ENCODE data around the gene TNFRSF12A.

The TNFRSF12A gene

GRCh38 chr16:2985893-2986355, 34.2 kb upstream of the TNFRSF12A start:
- TF ChIP-seq, protein P1, sequence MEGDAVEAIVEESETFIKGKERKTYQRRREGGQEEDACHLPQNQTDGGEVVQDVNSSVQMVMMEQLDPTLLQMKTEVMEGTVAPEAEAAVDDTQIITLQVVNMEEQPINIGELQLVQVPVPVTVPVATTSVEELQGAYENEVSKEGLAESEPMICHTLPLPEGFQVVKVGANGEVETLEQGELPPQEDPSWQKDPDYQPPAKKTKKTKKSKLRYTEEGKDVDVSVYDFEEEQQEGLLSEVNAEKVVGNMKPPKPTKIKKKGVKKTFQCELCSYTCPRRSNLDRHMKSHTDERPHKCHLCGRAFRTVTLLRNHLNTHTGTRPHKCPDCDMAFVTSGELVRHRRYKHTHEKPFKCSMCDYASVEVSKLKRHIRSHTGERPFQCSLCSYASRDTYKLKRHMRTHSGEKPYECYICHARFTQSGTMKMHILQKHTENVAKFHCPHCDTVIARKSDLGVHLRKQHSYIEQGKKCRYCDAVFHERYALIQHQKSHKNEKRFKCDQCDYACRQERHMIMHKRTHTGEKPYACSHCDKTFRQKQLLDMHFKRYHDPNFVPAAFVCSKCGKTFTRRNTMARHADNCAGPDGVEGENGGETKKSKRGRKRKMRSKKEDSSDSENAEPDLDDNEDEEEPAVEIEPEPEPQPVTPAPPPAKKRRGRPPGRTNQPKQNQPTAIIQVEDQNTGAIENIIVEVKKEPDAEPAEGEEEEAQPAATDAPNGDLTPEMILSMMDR (IDR thresholded peaks at IDR 0.05; ENCODE audit: low read depth, low read length), result no peak
- in situ Hi-C loops (cut with HindIII; ENCODE audit: low sequenced_read_pairs), result no loop called here
- H3K4me3 ChIP-seq (ENCODE audit: low read depth, low read length), result no peak overlapping the region
- no peak for DNase-seq (ENCODE audit: low read depth, low spot score)

GRCh38 chr16:2986623-2987188, 33.5 kb upstream of the TNFRSF12A start:
- DNase-seq (ENCODE audit: low read depth, low spot score), result no peak
- H3K4me3 ChIP-seq (ENCODE audit: low read depth, low read length), result no peak overlapping the region
- TF ChIP-seq, protein P1 (IDR thresholded peaks at IDR 0.05; ENCODE audit: low read depth, low read length), result no peak
- in situ Hi-C loops (cut with HindIII; ENCODE audit: low sequenced_read_pairs), result no loop called here

GRCh38 chr16:2987286-2987685, 32.9 kb upstream of the TNFRSF12A start:
- in situ Hi-C loops (cut with HindIII; ENCODE audit: low sequenced_read_pairs), result no loop called here
- TF ChIP-seq, protein P1 (IDR thresholded peaks at IDR 0.05; ENCODE audit: low read depth, low read length), result no peak
- H3K4me3 ChIP-seq (ENCODE audit: low read depth, low read length), result no peak overlapping the region
- DNase-seq (ENCODE audit: low read depth, low spot score), result no peak

DNA sequence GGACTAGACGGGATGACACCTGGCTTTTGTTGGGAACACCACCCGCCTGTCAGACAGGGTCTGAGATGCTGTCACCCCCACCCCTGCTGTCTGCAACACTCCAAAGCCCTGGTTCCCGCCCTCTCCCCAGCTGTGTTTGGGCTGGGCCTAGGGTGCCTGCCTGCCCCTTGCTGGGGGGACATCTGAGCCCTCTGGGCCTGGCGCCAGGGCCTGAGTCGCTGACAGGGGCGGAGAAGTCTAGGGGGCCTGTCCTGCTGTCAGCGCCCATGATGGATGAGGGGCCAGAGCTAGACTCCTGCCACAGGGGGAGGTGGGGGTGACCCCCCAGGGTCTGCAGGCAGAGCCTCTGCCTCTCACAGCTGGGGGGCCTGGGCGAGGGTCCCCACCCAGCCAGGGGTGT, 32.3 kb upstream of the TNFRSF12A start:
- DNase-seq (ENCODE audit: low read depth, low spot score), result no peak
- H3K4me3 ChIP-seq (ENCODE audit: low read depth, low read length), result no peak overlapping the region
- in situ Hi-C loops (cut with HindIII; ENCODE audit: low sequenced_read_pairs), result no loop called here
- TF ChIP-seq, protein P1 (IDR thresholded peaks at IDR 0.05; ENCODE audit: low read depth, low read length), result no peak

DNA sequence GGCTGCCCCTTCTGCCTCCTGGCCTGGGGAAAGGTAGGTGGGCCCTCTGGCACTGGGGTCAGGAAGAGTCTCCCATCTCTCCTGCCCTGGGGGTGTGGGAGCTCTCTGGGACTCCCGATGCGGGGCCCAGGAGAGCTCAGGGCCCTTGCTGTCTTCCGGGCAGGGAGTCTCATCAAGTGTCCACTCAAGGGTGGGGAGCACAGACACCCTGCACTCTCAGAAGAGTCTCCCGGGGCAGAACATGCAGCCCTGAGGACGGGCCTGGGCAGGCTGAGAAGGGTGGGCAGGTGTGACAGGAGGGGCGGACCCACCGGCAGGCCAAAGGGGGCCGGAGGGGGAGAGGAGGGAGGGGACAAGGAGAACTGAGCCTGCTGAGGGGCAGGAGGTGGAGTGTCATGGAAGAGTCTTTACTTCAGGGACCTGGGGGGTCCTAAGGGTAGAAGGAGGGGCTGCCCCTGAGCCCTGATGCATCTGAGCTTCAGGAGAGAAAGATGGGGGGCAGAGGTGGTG, 31.5 kb upstream of the TNFRSF12A start:
- TF ChIP-seq, protein P1 (IDR thresholded peaks at IDR 0.05; ENCODE audit: low read depth, low read length), result no peak
- in situ Hi-C loops (cut with HindIII; ENCODE audit: low sequenced_read_pairs), result no loop called here
- no peak overlapping the region for H3K4me3 ChIP-seq (ENCODE audit: low read depth, low read length)
- no peak for DNase-seq (ENCODE audit: low read depth, low spot score)

GRCh38 chr16:2990891-2991290, 29.3 kb upstream of the TNFRSF12A start:
- TF ChIP-seq, protein P1 (IDR thresholded peaks at IDR 0.05; ENCODE audit: low read depth, low read length), result no peak
- no peak overlapping the region for H3K4me3 ChIP-seq (ENCODE audit: low read depth, low read length)
- in situ Hi-C loops (cut with HindIII; ENCODE audit: low sequenced_read_pairs), result no loop called here
- DNase-seq (ENCODE audit: low read depth, low spot score), result no peak
